GM12874 (cell line): ENCODE data around the gene PHACTR2.

Source experiments
- CTCF ChIP-seq: IDR thresholded peaks from 2 replicates; pipeline ENCODE4 v1.5.1; 2011; ENCODE audit warnings: low read depth, mild to moderate bottlenecking, control low read depth, low read length, moderate library complexity; ENCODE audit not compliant: insufficient read depth

The PHACTR2 gene

GRCh38 chr6:143708889-143709288, 31.1 kb downstream of the PHACTR2 start:
- TF ChIP-seq CTCF: no peak

DNA sequence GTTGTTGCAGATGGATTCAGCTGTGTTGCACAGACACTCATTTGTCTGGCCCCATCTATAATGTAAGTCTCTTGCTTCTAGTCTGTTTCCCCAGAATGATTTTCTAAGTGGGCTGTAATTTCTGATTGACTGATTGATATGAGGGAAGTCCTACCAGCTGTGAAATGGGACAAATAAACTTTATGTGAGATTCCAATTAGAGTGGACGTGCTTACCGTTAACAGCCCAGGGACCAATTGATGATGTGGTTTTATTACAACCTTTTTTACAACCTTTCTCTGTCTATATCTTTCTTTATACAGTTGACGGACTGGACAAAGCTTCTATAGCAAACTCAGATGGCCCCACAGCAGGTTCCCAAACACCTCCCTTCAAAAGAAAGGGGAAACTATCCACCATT, 33.9 kb downstream of the PHACTR2 start:
- TF ChIP-seq CTCF: no peak

DNA sequence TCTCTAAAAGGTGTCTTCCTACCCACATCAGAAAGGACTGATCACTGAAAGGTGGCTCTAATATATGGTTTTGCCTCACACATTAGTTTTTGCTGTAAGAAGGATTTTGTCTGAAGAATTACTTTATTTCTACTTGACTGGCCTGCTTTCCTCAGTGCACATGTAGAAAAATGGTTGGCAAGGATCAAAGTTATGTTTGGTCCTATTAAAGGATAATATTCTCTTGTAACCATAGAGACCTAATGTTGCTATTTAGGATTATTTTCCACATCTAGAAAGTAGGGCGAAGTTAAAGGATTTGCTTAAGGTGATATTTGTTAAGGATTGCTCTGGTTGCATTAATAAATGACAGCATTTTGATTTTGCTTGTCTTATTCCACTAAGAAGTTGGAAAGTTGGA, 40.7 kb downstream of the PHACTR2 start:
- TF ChIP-seq CTCF: no peak

DNA sequence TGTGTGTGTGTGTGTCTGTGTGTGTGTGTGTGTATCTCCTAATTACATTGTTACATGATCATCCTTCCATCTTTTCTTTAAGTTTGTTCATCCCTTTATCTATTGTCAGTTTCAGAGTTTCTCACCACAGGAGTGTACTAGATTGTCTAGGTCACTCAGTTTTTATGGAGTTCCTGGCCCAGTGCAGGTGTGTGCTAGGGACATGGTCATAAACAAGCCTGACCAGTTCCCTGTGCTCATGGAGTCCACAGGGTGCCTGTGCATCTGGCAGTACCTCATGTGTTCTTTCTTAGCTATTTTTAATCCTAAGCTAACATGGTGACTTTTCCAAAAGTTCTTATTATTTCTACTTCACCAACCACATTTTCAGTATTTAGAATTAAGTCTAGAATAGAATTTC, 43.9 kb downstream of the PHACTR2 start:
- TF ChIP-seq CTCF: no peak

GRCh38 chr6:143724876-143725275, 47.1 kb downstream of the PHACTR2 start:
- TF ChIP-seq CTCF: no peak

GRCh38 chr6:143726015-143726647, 48.4 kb downstream of the PHACTR2 start:
- no peak for TF ChIP-seq CTCF

GRCh38 chr6:143727035-143727434, 49.3 kb downstream of the PHACTR2 start:
- no peak for TF ChIP-seq CTCF
